Gastrocnemius medialis (tissue), 4 donors: ENCODE data around the gene SNX14. TPM values are rescaled to one million over a fixed set of nuclear protein-coding genes. Genes with fewer than 3 reads are reported as not detected.

ENCODE experiments used
- ATAC-seq, 2 donors: fragments of 150-250 bp; one replicate each; pipeline ENCODE4 v1.9.1; 2016
- DNase-seq, 2 donors: peaks; one replicate each; pipeline ENCODE4 v3.0.0-alpha.2; 2019
- H3K27ac ChIP-seq, 4 donors: fragments of 200-600 bp; sonication (generic); 1 replicate in 1 of 4; 2 replicates in 3 of 4; pipeline ENCODE4 v1.5.1; 2016 to 2018; ENCODE audit warnings: mild to moderate bottlenecking in 2 of 4, moderate library complexity in 1 of 4
- H3K27me3 ChIP-seq, 3 donors: fragments of 200-600 bp; sonication (generic) in 2 of 3; 1 replicate in 1 of 3; 2 replicates in 2 of 3; pipeline versions ENCODE4 v1.5.1 to v1.6.0; 2016 to 2019; ENCODE audit warnings: mild to moderate bottlenecking in 1 of 3, moderate library complexity in 1 of 3
- H3K36me3 ChIP-seq, 2 donors: fragments of 200-600 bp; sonication (generic) in 1 of 2; one replicate each; pipeline ENCODE4 v1.5.1; 2017 to 2018
- H3K4me1 ChIP-seq, 2 donors: fragments of 200-600 bp; sonication (generic) in 1 of 2; one replicate each; pipeline ENCODE4 v1.5.1; 2016 to 2017; ENCODE audit warnings: mild to moderate bottlenecking in 2 of 2
- H3K4me3 ChIP-seq, 4 donors: fragments of 200-600 bp; sonication (generic) in 3 of 4; 1 replicate in 1 of 4; 2 replicates in 3 of 4; pipeline ENCODE4 v1.5.1; 2016 to 2019; ENCODE audit warnings: mild to moderate bottlenecking in 2 of 4
- H3K9me3 ChIP-seq, 3 donors: fragments of 200-600 bp; sonication (generic) in 2 of 3; 1 replicate in 1 of 3; 2 replicates in 2 of 3; pipeline ENCODE4 v1.5.1; 2016 to 2019
- CTCF ChIP-seq, 5 experiments: fragments of 450-650 bp in 3 of 5; fragments of 200-600 bp in 2 of 5; sonication (generic) in 2 of 5; IDR thresholded peaks in 4 of 5; conservative IDR thresholded peaks in 1 of 5; 1 replicate in 4 of 5; 2 replicates in 1 of 5; pipeline ENCODE4 v1.5.1; 2016 to 2019; ENCODE audit warnings: antibody characterized with exemption in 5 of 5, mild to moderate bottlenecking in 3 of 5, moderate library complexity in 3 of 5
- POLR2A ChIP-seq, 2 donors: fragments of 450-650 bp; IDR thresholded peaks; one replicate each; pipeline ENCODE4 v1.6.1; 2017; ENCODE audit warnings: antibody characterized with exemption in 2 of 2, mild to moderate bottlenecking in 2 of 2, moderate library complexity in 2 of 2
- in situ Hi-C, 4 donors: fragments of 200-750 bp; cut with MboI; loops; one replicate each; pipeline versions ENCODE4 v1.15.0 to v1.8.0; 2017; ENCODE audit warnings: low sequenced_read_pairs in 4 of 4
- intact Hi-C: fragments of 100-400 bp; cut with DNase I; formaldehyde crosslinking; loops from one replicate; pipeline ENCODE4 v1.15.1; 2023; ENCODE audit warnings: low total_unique reads
- total RNA-seq, 4 donors: library from RNA; depleted of rRNA; stranded (reverse); fragments of >200 nt; gene quantifications; one replicate each; pipeline versions ENCODE4 v1.1.0 to v1.2.3, GENCODE V29; 2016

The SNX14 gene
- total RNA-seq, 4 donors from 2014 or later: 16.0 to 38.5 (median 24.7) TPM

- in situ Hi-C loops (no loop called here), intact Hi-C loops (no loop called here)
- TF ChIP-seq CTCF (IDR thresholded peaks at IDR 0.05 in 4 of 5, conservative IDR thresholded peaks at IDR 0.05 in 1 of 5) (no peak), POLR2A (IDR thresholded peaks at IDR 0.05) (no peak)
- Histone ChIP-seq H3K27me3 (no peaks in the 10 kb centered on the region), H3K36me3 (no peaks in the 10 kb centered on the region), H3K9me3 (no peaks in the 10 kb centered on the region), H3K4me3 (no peak overlapping the region), H3K4me1 (no peaks in the 10 kb centered on the region), H3K27ac (no peak overlapping the region)
- ATAC-seq (no peak), DNase-seq (no peak)
These were observed 98.8 kb downstream of the SNX14 start for GRCh38 chr6:85494547-85495536.

- TF ChIP-seq CTCF (IDR thresholded peaks at IDR 0.05 in 4 of 5, conservative IDR thresholded peaks at IDR 0.05 in 1 of 5) (no peak), POLR2A (IDR thresholded peaks at IDR 0.05) (no peak)
- no peaks in the 10 kb centered on the region for H3K4me1 ChIP-seq
- no peak for ATAC-seq
- H3K4me3 ChIP-seq: no peak overlapping the region
- no peak overlapping the region for H3K27ac ChIP-seq
- H3K9me3 ChIP-seq: no peaks in the 10 kb centered on the region
- H3K36me3 ChIP-seq: no peaks in the 10 kb centered on the region
- intact Hi-C loops (no loop called here), in situ Hi-C loops (no loop called here)
- no peaks in the 10 kb centered on the region for H3K27me3 ChIP-seq
- DNase-seq: no peak
These were observed 100.3 kb downstream of the SNX14 start for GRCh38 chr6:85493389-85493788.

GRCh38 chr6:85490516-85491248 lies 103.0 kb downstream of the SNX14 start:
- Histone ChIP-seq H3K9me3 (no peaks in the 10 kb centered on the region), H3K36me3 (no peaks in the 10 kb centered on the region), H3K4me3 (no peak overlapping the region), H3K27ac (no peak overlapping the region), H3K4me1 (no peaks in the 10 kb centered on the region), H3K27me3 (no peaks in the 10 kb centered on the region)
- no peak for DNase-seq
- in situ Hi-C loops: no loop called here
- ATAC-seq: no peak
- no peak for TF ChIP-seq CTCF (IDR thresholded peaks at IDR 0.05 in 4 of 5, conservative IDR thresholded peaks at IDR 0.05 in 1 of 5)
- intact Hi-C loops: no loop called here

GRCh38 chr6:85484948-85485347 lies 108.7 kb downstream of the SNX14 start:
- H3K4me1 ChIP-seq: no peaks in the 10 kb centered on the region
- no peaks in the 10 kb centered on the region for H3K27me3 ChIP-seq
- in situ Hi-C loops: loop anchor here (5.0 to 10.0 kb wide), 3 partner anchors 123 to 133 kb away; no protein-coding TSS in a partner anchor
- no peaks in the 10 kb centered on the region for H3K36me3 ChIP-seq
- no peak for ATAC-seq
- no peaks in the 10 kb centered on the region for H3K9me3 ChIP-seq
- TF ChIP-seq CTCF (IDR thresholded peaks at IDR 0.05 in 4 of 5, conservative IDR thresholded peaks at IDR 0.05 in 1 of 5) (no peak), POLR2A (IDR thresholded peaks at IDR 0.05) (no peak)
- no peak overlapping the region for H3K27ac ChIP-seq
- intact Hi-C loops: no loop called here
- no peak overlapping the region for H3K4me3 ChIP-seq
- no peak for DNase-seq
